Caco-2 (cell line): ENCODE results near the gene RPP25L. TPM values are rescaled to one million over a fixed set of nuclear protein-coding genes. Genes with fewer than 3 reads are reported as not detected.

ENCODE experiments used
- BruUV-seq: library from RNA; stranded (reverse); fragments of 400-500 nt; replicated peaks from 2 replicates; lab custom pipeline; 2021; lab: Mats Ljungman, UMichigan
- CTCF ChIA-PET: fragments of 300-600 bp; sonication (Branson Sonifier 250); formaldehyde crosslinking; loops from one replicate; lab custom pipeline; 2022; ENCODE audit warnings: antibody characterized with exemption; lab: Charles Lee
- POLR2A ChIA-PET: fragments of 300-600 bp; sonication (Branson Sonifier 250); formaldehyde crosslinking; loops from one replicate; lab custom pipeline; 2022; ENCODE audit warnings: antibody characterized with exemption; lab: Charles Lee
- DNase-seq, 2 experiments: peaks; one replicate each; pipeline versions ENCODE4 v3.0.0 to v3.0.0-alpha.2; 2020 to 2022
- H3K27me3 ChIP-seq: replicated peaks from 2 replicates; pipeline ENCODE4 v1.6.0; 2011; ENCODE audit warnings: low read length; ENCODE audit not compliant: control insufficient read depth, insufficient read depth
- H3K36me3 ChIP-seq: 2 replicates; pipeline ENCODE4 v1.5.1; 2011; ENCODE audit warnings: low read length; ENCODE audit not compliant: control insufficient read depth, insufficient read depth
- H3K4me1 ChIP-seq: fragments of 250-450 bp; sonication (Bioruptor Pico); 2 replicates; pipeline ENCODE4 v1.5.1; 2020; ENCODE audit warnings: mild to moderate bottlenecking
- H3K4me3 ChIP-seq: 2 replicates; pipeline ENCODE4 v1.5.1; 2011; ENCODE audit warnings: low read depth, mild to moderate bottlenecking, control low read depth, low read length
- H3K9me3 ChIP-seq: fragments of 250-450 bp; sonication (Bioruptor Pico); 2 replicates; pipeline ENCODE4 v1.5.1; 2020; ENCODE audit warnings: mild to moderate bottlenecking, moderate library complexity
- H3K27ac Mint-ChIP-seq: one replicate; pipeline ENCODE4 v1.8.0; 2022; ENCODE audit warnings: mixed read lengths; ENCODE audit not compliant: unreplicated experiment
- H3K27me3 Mint-ChIP-seq: one replicate; pipeline ENCODE4 v1.8.0; 2022; ENCODE audit warnings: mixed read lengths; ENCODE audit not compliant: insufficient read depth, unreplicated experiment
- H3K36me3 Mint-ChIP-seq: one replicate; pipeline ENCODE4 v1.8.0; 2022; ENCODE audit warnings: mild to moderate bottlenecking, mixed read lengths; ENCODE audit not compliant: insufficient read depth, unreplicated experiment
- H3K4me1 Mint-ChIP-seq: one replicate; pipeline ENCODE4 v1.8.0; 2022; ENCODE audit warnings: low read depth, mixed read lengths; ENCODE audit not compliant: unreplicated experiment
- H3K4me3 Mint-ChIP-seq: one replicate; pipeline ENCODE4 v1.8.0; 2022; ENCODE audit warnings: mild to moderate bottlenecking, moderate library complexity, mixed read lengths; ENCODE audit not compliant: unreplicated experiment
- H3K9me3 Mint-ChIP-seq: one replicate; pipeline ENCODE4 v1.8.0; 2022; ENCODE audit warnings: mixed read lengths; ENCODE audit not compliant: unreplicated experiment
- intact Hi-C: fragments of 100-400 bp; cut with micrococcal nuclease; formaldehyde crosslinking; loops from one replicate; pipeline ENCODE4 v1.10.0; 2022; ENCODE audit not compliant: unreplicated experiment
- total RNA-seq: library from RNA; stranded (reverse); gene quantifications from 2 replicates; pipeline ENCODE4 v1.2.3, GENCODE V29; 2022
- TF ChIP-seq, protein P1 (sequence below), 2 experiments: fragments of 200-600 bp in 1 of 2; IDR thresholded peaks; 1 replicate in 1 of 2; 2 replicates in 1 of 2; pipeline versions ENCODE4 v1.5.1 to v1.8.0; 2011 to 2022; ENCODE audit warnings: antibody characterized with exemption in 1 of 2, control low read depth in 1 of 2, inconsistent platforms in 1 of 2, low read depth in 1 of 2, low read length in 1 of 2, mild to moderate bottlenecking in 1 of 2, moderate library complexity in 1 of 2; ENCODE audit not compliant: insufficient read depth in 1 of 2, severe bottlenecking in 1 of 2, unreplicated experiment in 1 of 2

Gene RPP25L
- total RNA-seq, 1 experiment from 2014 or later: 27.4 TPM

DNA sequence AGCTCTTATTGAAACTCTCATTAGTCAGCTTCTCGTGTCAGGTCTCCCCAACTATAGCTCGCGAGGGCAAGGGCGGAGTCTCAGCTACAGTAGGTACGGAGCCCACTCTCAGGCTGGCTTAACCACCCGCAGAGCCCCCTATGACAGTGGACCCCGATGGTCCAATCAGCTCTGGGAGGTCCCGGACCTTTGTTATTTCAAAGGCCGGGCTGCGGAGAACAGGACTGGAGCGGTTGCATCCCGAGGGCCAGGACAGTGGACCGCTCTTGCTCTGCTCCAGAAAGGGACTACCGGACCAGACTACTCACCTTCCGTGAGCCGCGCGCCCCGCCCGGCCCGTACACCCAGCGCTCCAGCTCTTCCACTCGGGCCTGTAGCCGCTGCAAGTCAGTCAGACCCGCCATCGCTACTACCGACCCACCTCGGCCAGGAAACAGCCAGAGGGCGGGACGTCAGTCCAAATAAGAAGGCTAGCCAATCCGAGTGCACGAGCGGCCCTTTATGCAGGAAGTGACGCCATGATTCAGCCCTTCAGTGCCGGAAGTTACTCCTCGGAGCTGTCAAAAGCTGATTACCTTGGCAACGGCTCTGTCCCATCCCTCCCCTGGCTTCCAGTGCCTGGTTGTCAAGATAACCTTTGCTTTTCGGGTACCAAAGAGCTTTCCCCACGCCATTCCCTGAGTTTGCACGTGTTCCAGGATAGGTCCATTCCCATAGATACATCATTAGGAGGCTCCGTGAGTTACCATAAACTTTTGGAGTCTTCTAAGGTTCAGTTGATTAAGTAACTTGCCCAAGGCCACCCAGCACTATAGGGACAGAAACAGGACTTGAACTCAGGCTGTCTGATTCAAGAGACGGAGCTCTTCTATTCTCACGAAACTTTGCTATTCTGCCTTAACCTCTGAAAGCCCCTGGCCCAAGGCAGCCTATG, 8.4 kb upstream of the RPP25L start, which contains the start of gene DCTN3:
TSS of gene DCTN3 (minus strand) at position 435 of the 934 bp plus-strand sequence. CDS start at position 404, 31 bp downstream.
- DNase-seq: peak; percentile 90 to 93
- TF ChIP-seq, protein P1, sequence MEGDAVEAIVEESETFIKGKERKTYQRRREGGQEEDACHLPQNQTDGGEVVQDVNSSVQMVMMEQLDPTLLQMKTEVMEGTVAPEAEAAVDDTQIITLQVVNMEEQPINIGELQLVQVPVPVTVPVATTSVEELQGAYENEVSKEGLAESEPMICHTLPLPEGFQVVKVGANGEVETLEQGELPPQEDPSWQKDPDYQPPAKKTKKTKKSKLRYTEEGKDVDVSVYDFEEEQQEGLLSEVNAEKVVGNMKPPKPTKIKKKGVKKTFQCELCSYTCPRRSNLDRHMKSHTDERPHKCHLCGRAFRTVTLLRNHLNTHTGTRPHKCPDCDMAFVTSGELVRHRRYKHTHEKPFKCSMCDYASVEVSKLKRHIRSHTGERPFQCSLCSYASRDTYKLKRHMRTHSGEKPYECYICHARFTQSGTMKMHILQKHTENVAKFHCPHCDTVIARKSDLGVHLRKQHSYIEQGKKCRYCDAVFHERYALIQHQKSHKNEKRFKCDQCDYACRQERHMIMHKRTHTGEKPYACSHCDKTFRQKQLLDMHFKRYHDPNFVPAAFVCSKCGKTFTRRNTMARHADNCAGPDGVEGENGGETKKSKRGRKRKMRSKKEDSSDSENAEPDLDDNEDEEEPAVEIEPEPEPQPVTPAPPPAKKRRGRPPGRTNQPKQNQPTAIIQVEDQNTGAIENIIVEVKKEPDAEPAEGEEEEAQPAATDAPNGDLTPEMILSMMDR (IDR thresholded peaks at IDR 0.05; ENCODE audit: insufficient read depth in 1 of 2, low read depth in 1 of 2, low read length in 1 of 2, severe bottlenecking in 1 of 2, unreplicated experiment in 1 of 2): no peak
- H3K27ac Mint-ChIP-seq: peak within 1 kb of the TSS; percentile 83
- ChIA-PET POLR2A (interaction anchor here (0.6 kb wide), 1 partner anchor 268 kb away, joined by 3 read pairs; no protein-coding TSS in a partner anchor), CTCF (interaction anchor here (0.6 to 1.7 kb wide), 4 partner anchors 9 to 273 kb away, joined by 4 to 14 read pairs (median 6); partner anchors contain the start of genes ARID3C and GALT)
- intact Hi-C loops: loop anchor here (1.0 kb wide), 1 partner anchor 8 kb away; the partner anchor contains the start of gene RPP25L
- Histone ChIP-seq H3K9me3 (no peaks in the 10 kb centered on the region), H3K4me3 (peak within 1 kb of the TSS; percentile 53), H3K4me1 (peaks cover 7% of the 10 kb centered on the region; the same call in 1 of the 2 replicates), H3K27me3 (no peaks in the 10 kb centered on the region; the same call in 1 of the 2 replicates), H3K36me3 (peaks cover 2% of the 10 kb centered on the region; the same call in 1 of the 2 replicates)
- no peaks in the 10 kb centered on the region for H3K27me3 Mint-ChIP-seq
- TSS peak; percentile 48 for BruUV-seq
- H3K9me3 Mint-ChIP-seq: no peaks in the 10 kb centered on the region
- peaks cover 8% of the 10 kb centered on the region for H3K4me1 Mint-ChIP-seq
- H3K36me3 Mint-ChIP-seq: peaks cover 6% of the 10 kb centered on the region
- H3K4me3 Mint-ChIP-seq: peak within 1 kb of the TSS; percentile 73

DNA sequence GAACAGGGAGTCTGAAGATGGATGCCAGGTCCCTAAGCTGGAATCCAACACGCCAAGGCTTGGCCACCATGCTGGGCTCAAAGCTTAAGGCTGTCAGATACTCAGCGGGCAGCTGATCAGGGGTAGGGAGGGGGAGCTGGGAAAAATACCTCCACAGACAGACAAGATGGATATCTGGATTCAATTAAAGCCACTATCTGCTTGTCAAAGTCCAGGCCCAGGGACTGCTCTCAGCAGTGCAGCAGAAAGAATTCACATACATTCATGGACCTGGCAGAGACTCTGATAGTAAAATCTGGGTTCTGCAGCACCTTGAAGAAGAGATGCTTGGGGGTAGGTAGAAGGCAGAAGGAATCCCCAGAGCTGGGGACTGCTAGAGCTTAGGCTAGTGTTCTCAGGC, 3.2 kb upstream of the RPP25L start:
- Histone ChIP-seq H3K36me3 (peaks cover 2% of the 10 kb centered on the region; the same call in 1 of the 2 replicates), H3K4me1 (0 out of 2 replicates have a peak, but pooled peaks cover 4% of the 10 kb centered on the region), H3K27me3 (no peaks in the 10 kb centered on the region), H3K9me3 (no peaks in the 10 kb centered on the region), H3K4me3 (no peak overlapping the region)
- CTCF ChIA-PET: interaction anchor here (1.0 to 1.8 kb wide), 3 partner anchors 11 to 22 kb away, joined by 3 to 5 read pairs (median 4); no protein-coding TSS in a partner anchor
- intact Hi-C loops: no loop called here
- no peaks in the 10 kb centered on the region for H3K9me3 Mint-ChIP-seq
- no peak overlapping the region for H3K4me3 Mint-ChIP-seq
- H3K27ac Mint-ChIP-seq: no peak overlapping the region
- H3K36me3 Mint-ChIP-seq: peaks cover 14% of the 10 kb centered on the region
- no peaks in the 10 kb centered on the region for H3K27me3 Mint-ChIP-seq
- H3K4me1 Mint-ChIP-seq: peaks cover 8% of the 10 kb centered on the region
- TF ChIP-seq, protein P1 (IDR thresholded peaks at IDR 0.05; ENCODE audit: insufficient read depth in 1 of 2, low read depth in 1 of 2, low read length in 1 of 2, severe bottlenecking in 1 of 2, unreplicated experiment in 1 of 2): no peak
- DNase-seq: no peak
- POLR2A ChIA-PET: no interaction called here
- BruUV-seq: no TSS peak

DNA sequence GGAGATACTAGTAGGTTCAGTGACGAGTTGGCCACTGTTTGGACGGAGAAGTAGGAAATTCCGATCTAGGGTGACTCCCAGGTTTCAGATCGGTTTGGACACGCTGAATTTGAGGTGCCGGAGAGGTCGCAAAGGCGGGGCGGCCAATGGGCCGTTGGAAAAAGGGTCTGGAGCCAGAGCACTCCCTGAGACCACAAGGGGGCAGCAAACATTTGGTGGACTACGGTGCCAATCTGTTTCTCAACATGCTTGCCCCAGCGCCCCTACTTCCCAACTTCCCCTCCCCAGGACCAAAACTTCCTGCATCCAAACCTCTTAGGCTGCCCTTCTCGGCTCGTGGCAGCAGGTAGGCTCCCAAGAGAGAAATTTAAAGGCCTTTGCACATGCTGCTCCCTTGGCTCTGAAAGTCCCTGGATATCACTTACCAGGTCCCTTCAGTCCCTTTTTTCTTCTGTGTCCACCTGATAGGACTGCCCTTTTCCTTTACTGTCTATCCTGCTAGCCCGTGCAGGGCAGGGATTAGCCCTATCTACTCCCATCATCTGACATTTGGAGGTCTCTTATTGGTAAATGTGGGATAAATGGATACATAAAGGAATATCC, 992 bp upstream of the RPP25L start:
- H3K4me1 Mint-ChIP-seq: no peaks in the 10 kb centered on the region
- Histone ChIP-seq H3K4me1 (no peaks in the 10 kb centered on the region), H3K36me3 (peaks cover 2% of the 10 kb centered on the region; the same call in 1 of the 2 replicates), H3K4me3 (peak overlapping the region; percentile 92), H3K27me3 (no peaks in the 10 kb centered on the region), H3K9me3 (no peaks in the 10 kb centered on the region)
- intact Hi-C loops: loop anchor here (1.0 to 5.0 kb wide), 3 partner anchors 7 to 89 kb away; partner anchors contain the start of gene DCTN3
- CTCF ChIA-PET: interaction anchor here (2.4 kb wide), 1 partner anchor 21 kb away, joined by 8 read pairs; no protein-coding TSS in a partner anchor
- TF ChIP-seq, protein P1 (IDR thresholded peaks at IDR 0.05; ENCODE audit: insufficient read depth in 1 of 2, low read depth in 1 of 2, low read length in 1 of 2, severe bottlenecking in 1 of 2, unreplicated experiment in 1 of 2): peak; percentile 72 to 87
- H3K9me3 Mint-ChIP-seq: no peaks in the 10 kb centered on the region
- H3K27ac Mint-ChIP-seq: peak overlapping the region; percentile 91
- peaks cover 14% of the 10 kb centered on the region for H3K36me3 Mint-ChIP-seq
- BruUV-seq: no TSS peak
- peak; percentile 80 to 84 for DNase-seq
- POLR2A ChIA-PET: no interaction called here
- H3K27me3 Mint-ChIP-seq: no peaks in the 10 kb centered on the region
- H3K4me3 Mint-ChIP-seq: peak overlapping the region; percentile 86
